Breast epithelium (tissue), 4 donors: ENCODE results near the gene SP140. TPM values are rescaled to one million over a fixed set of nuclear protein-coding genes. Genes with fewer than 3 reads are reported as not detected.
"Not testable (repeated sequence)": the region's sequence is repeated elsewhere in the genome, so short reads cannot be mapped to it uniquely, and the experiment has no call there.

Experiments used
- DNase-seq, 2 donors: peaks; one replicate each; pipeline ENCODE4 v3.0.0-alpha.2; 2019; ENCODE audit warnings: low spot score in 2 of 2
- H3K27ac ChIP-seq, 2 donors: fragments of 200-600 bp; sonication (generic) in 1 of 2; one replicate each; pipeline ENCODE4 v1.5.1; 2016 to 2019; ENCODE audit warnings: mild to moderate bottlenecking in 1 of 2
- H3K27me3 ChIP-seq, 2 donors: fragments of 200-600 bp; sonication (generic) in 1 of 2; one replicate each; pipeline versions ENCODE4 v1.5.1 to v1.6.0; 2017 to 2019; ENCODE audit warnings: control low read depth in 1 of 2, mild to moderate bottlenecking in 1 of 2
- H3K36me3 ChIP-seq: fragments of 200-600 bp; one replicate; pipeline ENCODE4 v1.5.1; 2019
- H3K4me1 ChIP-seq, 2 donors: fragments of 200-600 bp; sonication (generic); one replicate each; pipeline ENCODE4 v1.5.1; 2016 to 2019; ENCODE audit warnings: control low read depth in 1 of 2
- H3K4me3 ChIP-seq, 3 donors: fragments of 200-600 bp; sonication (generic); 1 replicate in 2 of 3; 2 replicates in 1 of 3; pipeline ENCODE4 v1.5.1; 2016 to 2019; ENCODE audit warnings: mild to moderate bottlenecking in 3 of 3, moderate library complexity in 2 of 3
- H3K9me3 ChIP-seq, 2 donors: fragments of 200-600 bp; sonication (generic) in 1 of 2; one replicate each; pipeline ENCODE4 v1.5.1; 2016 to 2019; ENCODE audit warnings: control low read depth in 1 of 2
- CTCF ChIP-seq, 3 donors: fragments of 450-650 bp; IDR thresholded peaks; one replicate each; pipeline ENCODE4 v1.5.1; 2016 to 2017; ENCODE audit warnings: antibody characterized with exemption in 3 of 3, mild to moderate bottlenecking in 3 of 3, moderate library complexity in 3 of 3
- POLR2A ChIP-seq: fragments of 450-650 bp; IDR thresholded peaks from one replicate; pipeline ENCODE4 v1.6.1; 2016; ENCODE audit warnings: antibody characterized with exemption, mild to moderate bottlenecking, moderate library complexity
- POLR2AphosphoS5 ChIP-seq, 3 donors: sonication (generic); formaldehyde crosslinking; IDR thresholded peaks; one replicate each; pipeline ENCODE4 v1.6.1; 2017; ENCODE audit warnings: antibody characterized with exemption in 3 of 3
- intact Hi-C: fragments of 100-400 bp; cut with DNase I; formaldehyde crosslinking; loops from one replicate; pipeline ENCODE4 v1.15.1; 2023; ENCODE audit warnings: low total_unique reads
- total RNA-seq, 3 donors: library from RNA; depleted of rRNA; stranded (reverse); fragments of >200 nt; gene quantifications; one replicate each; pipeline ENCODE4 v1.1.0, GENCODE V29; 2016

SP140 gene
- total RNA-seq, 3 donors from 2014 or later: 1.1 to 7.9 (median 2.6) TPM

GRCh38 chr2:230282936-230283335 is 57.4 kb downstream of the SP140 start:
- no peak overlapping the region for H3K4me3 ChIP-seq
- TF ChIP-seq POLR2AphosphoS5 (IDR thresholded peaks at IDR 0.05) (no peak), POLR2A (no peak), CTCF (IDR thresholded peaks at IDR 0.05) (no peak)
- no peaks in the 10 kb centered on the region for H3K27me3 ChIP-seq
- peaks cover 0 to 5% of the 10 kb centered on the region in 2 donors for H3K9me3 ChIP-seq
- no peak overlapping the region for H3K27ac ChIP-seq
- no peaks in the 10 kb centered on the region for H3K4me1 ChIP-seq
- intact Hi-C loops: no loop called here
- DNase-seq: no peak
- no peaks in the 10 kb centered on the region for H3K36me3 ChIP-seq

DNA sequence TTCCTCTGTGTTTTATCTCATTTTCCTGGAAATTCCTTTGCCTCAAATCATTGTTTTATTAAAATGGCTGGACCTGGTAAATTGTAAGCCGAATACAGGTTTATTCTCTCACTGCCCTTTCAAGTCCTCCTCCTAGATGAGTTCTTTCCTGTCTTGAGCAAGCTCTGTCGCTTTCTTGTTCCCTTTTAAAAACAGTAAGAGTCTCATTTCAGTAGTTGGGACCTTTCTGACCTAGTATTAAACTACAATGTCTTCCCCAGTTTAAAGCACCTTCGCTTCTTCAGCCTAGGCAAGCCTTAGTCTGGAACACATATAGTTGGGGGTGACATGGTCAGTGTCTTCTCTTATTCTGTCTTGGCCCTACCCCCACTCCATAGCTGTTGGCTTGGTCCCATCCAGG is 60.5 kb downstream of the SP140 start:
- intact Hi-C loops: no loop called here
- H3K9me3 ChIP-seq: no peaks in the 10 kb centered on the region
- H3K27me3 ChIP-seq: no peaks in the 10 kb centered on the region
- no peaks in the 10 kb centered on the region for H3K4me1 ChIP-seq
- no peak for DNase-seq
- H3K36me3 ChIP-seq: no peaks in the 10 kb centered on the region
- H3K27ac ChIP-seq: no peak overlapping the region
- TF ChIP-seq POLR2A (no peak), CTCF (IDR thresholded peaks at IDR 0.05) (no peak), POLR2AphosphoS5 (IDR thresholded peaks at IDR 0.05) (no peak)
- no peak overlapping the region for H3K4me3 ChIP-seq

- H3K27me3 ChIP-seq, H3K9me3 ChIP-seq, H3K27ac ChIP-seq, DNase-seq, intact Hi-C loops, H3K4me3 ChIP-seq, H3K36me3 ChIP-seq, H3K4me1 ChIP-seq: not testable (repeated sequence)
These were observed 63.8 kb downstream of the SP140 start for GRCh38 chr2:230289311-230289710.

DNA sequence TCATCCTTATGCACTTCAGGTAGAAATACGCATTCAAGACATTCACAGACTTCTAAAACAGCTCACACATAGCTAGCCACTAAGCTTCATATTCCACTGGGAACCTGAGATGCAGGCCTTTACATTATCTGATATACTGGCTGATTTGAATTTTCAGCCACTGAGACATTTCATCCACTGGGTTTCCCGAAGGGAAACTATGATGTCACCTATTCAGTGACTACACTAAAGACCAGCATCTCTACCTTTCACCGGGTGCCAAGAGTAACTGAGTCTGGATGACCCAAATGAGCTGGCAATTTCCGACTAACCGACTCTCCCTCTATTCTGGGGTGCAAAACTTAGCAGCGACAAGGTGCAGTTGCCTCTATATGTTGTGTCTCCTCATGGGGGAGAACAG is 69.7 kb downstream of the SP140 start:
- DNase-seq: no peak
- no peaks in the 10 kb centered on the region for H3K27me3 ChIP-seq
- peaks cover 0 to 3% of the 10 kb centered on the region in 2 donors for H3K9me3 ChIP-seq
- no peak overlapping the region for H3K27ac ChIP-seq
- TF ChIP-seq POLR2A: no peak
- TF ChIP-seq CTCF (IDR thresholded peaks at IDR 0.05): no peak
- no peak for TF ChIP-seq POLR2AphosphoS5 (IDR thresholded peaks at IDR 0.05)
- no peaks in the 10 kb centered on the region for H3K36me3 ChIP-seq
- intact Hi-C loops: no loop called here
- no peak overlapping the region for H3K4me3 ChIP-seq
- no peaks in the 10 kb centered on the region for H3K4me1 ChIP-seq

DNA sequence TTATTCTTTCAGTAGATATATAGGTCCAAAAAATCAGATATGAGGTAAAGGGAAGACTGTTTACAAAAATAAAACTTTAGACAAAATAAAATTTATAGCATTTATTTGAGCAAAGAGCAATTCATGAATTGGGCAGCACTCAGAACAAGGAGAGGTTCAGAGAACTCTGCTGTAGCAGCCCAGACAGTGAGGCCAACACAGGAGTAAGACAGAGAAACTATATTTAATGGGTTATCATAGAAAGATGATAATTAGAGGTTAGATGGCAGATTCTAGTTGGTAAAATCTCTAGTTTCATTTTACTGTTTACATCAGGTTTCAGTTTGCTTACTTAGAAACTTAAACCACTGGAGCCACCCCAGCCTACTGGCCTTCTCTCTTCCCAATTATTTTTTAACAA is 71.4 kb downstream of the SP140 start:
- no peak overlapping the region for H3K4me3 ChIP-seq
- no peak for DNase-seq
- peaks cover 0 to 6% of the 10 kb centered on the region in 2 donors for H3K9me3 ChIP-seq
- TF ChIP-seq POLR2AphosphoS5 (IDR thresholded peaks at IDR 0.05) (no peak), CTCF (IDR thresholded peaks at IDR 0.05) (no peak), POLR2A (no peak)
- H3K27me3 ChIP-seq: no peaks in the 10 kb centered on the region
- no peaks in the 10 kb centered on the region for H3K36me3 ChIP-seq
- intact Hi-C loops: no loop called here
- H3K27ac ChIP-seq: no peak overlapping the region
- no peaks in the 10 kb centered on the region for H3K4me1 ChIP-seq

DNA sequence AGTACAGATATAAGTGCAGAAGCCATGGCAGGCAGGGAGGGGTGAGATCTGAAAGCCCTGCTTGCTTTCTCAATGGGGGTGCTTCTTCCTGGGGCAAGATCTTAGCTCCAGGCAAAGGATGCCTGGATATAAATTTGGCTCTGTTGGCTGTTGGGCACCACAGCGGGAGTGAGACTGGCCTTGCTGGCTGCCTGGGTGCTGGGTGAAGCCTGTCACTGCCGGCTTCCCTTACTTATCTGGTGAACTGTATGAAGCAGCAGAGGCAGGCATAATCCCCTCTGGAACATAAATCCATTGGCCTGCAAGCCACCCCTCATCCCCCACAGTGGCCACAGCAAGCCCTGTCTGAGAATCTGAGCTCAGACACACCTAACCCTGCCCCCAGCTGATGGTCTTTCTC is 74.1 kb downstream of the SP140 start:
- Histone ChIP-seq H3K9me3 (peaks cover 0 to 15% of the 10 kb centered on the region in 2 donors), H3K4me3 (no peak overlapping the region), H3K27ac (no peak overlapping the region), H3K4me1 (no peaks in the 10 kb centered on the region), H3K36me3 (no peaks in the 10 kb centered on the region), H3K27me3 (no peaks in the 10 kb centered on the region)
- no peak for DNase-seq
- intact Hi-C loops: no loop called here
- TF ChIP-seq POLR2A (no peak), POLR2AphosphoS5 (IDR thresholded peaks at IDR 0.05) (no peak), CTCF (IDR thresholded peaks at IDR 0.05) (no peak)
